Left renal pelvis (tissue), 4 donors: ENCODE data around the gene BSDC1. TPM values are rescaled to one million over a fixed set of nuclear protein-coding genes. Genes with fewer than 3 reads are reported as not detected.

ENCODE experiments used
- DNase-seq, 4 donors: peaks; one replicate each; pipeline ENCODE4 v3.0.0-alpha.2; 2013; ENCODE audit warnings: low read depth in 4 of 4, low spot score in 3 of 4
- polyA plus RNA-seq, 4 donors: library from polyadenylated mRNA; unstranded; fragments of 120-200 nt; gene quantifications; one replicate each; pipeline ENCODE4 v1.2.1, GENCODE V29; 2013; ENCODE audit not compliant: insufficient read length in 4 of 4

The BSDC1 gene
- polyA plus RNA-seq, 4 donors, result 57.3 to 65.8 (median 60.2) TPM

DNA sequence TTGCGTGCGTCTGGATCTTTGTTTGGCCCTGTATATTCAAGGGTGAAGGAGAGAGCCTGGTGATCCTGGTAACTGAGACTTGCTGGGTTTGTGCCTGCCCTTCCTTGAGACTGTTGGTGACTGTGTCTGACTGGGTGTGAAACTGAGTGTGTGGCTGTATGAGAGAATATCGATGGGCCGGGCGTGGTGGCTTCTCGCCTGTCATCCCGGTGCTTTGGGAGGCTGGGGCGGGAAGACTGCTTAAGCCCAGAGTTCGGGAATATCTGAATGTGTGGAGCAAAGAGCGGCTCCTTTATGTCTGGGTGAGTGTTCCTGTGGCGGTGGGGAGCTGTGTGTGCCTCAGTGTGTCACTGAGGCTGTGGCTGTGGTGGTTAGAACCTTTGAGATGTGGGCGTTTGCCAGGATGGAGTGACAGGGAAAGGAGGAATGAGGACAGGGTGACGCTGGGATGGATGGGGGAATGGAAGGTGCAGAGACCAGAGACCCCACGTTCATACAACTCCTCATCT is 55.5 kb downstream of the BSDC1 start:
- DNase-seq, result no peak

DNA sequence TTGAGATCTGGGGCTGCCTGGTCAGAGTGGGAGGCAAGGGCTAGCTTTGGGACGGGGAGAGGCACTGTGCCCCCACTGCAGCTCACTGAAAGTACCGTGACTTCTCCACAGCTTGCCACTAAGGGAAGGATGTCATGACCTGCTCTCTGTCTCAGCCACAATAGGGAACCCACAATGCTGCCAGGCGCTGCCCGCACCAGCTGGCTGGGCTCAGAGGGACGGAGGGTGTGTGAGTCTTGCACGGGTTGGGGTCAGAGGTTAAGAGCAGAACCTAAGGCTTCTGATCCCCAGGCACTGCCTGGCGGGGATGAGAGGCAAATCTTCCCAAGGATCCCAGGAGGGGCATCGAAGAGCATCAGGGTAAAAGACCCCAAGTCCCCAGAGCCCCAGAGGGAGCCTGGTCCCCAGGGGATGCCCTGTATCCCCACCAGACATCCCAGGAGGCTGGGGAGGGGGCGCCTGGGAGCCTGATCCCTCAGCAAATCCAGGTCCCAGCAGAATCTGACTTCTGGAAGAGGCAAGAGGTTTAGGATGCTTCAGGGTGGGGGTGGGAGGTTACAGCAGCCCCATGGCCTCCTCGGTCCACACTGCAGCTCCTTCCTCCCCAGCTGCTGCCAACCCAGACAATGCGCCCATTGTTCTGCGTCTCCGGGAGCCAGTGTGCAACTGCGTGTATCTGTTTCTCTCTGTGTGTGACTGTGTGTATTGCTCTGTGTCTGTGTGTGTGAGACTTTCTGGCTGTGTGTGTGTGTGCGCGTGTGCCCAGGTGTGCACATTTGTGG is 56.2 kb downstream of the BSDC1 start:
- no peak for DNase-seq

DNA sequence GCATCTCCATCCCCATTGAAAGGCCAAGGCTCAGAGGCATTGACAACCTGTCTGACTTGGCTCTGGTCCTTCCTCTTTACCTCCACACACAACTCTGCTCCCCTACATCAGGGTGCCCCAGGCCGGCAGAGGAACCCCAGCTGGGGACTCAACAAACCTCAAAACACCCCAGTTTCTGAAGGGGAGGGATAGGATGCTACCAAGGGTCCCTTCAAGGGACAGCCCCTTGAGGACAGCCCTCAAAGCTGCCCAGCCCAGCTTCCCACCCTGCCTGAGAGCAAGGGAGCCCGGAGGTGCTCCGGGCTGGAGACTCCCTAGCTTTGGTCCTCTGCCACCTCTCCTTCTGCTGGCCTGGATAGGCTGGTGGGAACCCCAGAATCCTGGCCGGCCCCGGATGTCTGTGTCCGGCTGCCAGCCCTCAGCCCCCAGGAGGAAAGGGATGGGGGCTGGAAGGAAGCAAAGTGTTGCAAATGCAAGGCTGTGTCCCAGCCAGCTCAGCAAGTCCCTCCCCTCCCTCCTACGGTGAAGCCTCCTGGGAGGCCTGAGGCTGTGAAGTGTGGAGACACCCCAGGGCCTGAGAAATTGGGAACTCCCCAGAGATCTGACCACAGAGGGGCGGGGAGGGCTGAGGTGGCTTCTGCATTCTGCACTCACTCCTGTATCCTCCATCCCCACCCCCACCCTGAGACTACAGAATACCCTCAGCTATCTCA is 57.1 kb downstream of the BSDC1 start:
- DNase-seq, result no peak

DNA sequence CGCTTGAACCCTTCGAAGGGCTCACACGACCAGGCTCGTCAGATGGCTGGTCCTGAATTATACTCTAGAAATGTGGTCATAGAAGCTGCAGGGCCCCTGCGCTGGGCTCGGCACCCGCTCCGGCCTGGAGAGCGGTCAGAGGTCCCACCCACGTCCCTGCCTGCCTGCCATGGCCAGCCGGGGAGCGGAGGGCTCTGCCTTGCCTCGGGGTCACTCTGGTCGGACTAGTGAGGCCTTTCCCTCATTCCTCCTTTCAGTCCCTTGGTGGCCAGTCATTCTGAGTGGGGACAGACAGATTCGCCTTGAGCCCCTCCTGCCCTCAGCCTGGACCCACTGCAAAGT is 57.7 kb downstream of the BSDC1 start:
- DNase-seq, result no peak

DNA sequence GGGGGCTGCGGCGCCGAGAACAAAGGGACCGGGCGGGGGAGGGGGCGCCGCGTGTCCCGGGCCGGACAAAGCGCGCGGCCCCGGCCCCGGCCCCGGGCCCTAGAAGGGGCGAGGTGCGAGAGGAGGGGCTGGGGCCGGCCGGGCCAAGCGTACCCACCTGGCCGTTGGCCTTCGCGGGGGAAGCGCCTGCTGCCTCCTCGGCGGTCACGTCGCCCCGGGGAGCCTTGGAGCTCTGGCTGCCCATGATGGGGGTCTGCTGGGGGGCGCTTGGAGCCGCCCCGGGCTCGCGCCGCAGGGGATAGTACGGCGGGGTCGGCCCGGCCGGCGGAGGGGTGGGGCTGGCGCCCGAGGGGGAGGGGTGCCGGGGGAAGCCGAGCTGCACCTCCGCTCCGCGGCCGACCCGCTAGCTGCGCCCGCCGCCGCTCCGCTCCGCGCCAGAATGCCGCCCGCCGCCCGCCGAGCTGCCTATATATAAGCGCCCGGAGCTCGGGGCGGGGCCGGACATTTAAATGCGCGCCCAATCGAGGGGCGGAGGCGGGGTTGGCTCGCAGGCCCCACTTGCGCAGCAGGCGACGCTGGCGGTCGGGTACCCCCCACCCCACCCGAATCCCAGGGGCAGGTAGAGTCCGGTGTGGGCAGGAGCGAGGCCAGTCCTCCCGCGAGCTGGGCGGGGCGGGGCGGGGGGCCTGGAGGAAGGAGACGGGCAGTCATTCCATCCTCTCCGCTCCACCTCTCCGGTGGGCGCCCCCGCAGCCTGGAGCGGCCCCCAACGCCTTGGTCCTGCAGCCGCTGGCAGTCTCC is 58.3 kb downstream of the BSDC1 start, which contains the start of gene MARCKSL1:
Gene MARCKSL1, minus strand, starts transcription at position 444 of the 801 bp plus-strand sequence. Its CDS starts 200 bp downstream, at position 244.
- peak in 3 of 4 donors; percentile 37 to 70 (median 63) for DNase-seq

DNA sequence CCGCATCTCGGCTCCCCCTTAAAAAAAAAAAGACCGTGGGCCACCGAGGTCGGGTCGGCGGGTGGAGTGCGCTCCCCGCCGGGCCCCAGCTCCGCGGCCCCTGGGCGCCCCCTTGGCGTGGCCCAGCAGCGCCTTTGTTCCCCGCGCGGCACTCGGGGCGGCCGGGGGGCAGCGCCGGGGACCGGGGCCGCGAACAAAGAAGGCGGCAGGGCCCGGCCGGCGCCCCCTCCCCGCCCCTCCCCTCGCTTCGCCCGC is 58.8 kb downstream of the BSDC1 start:
- no peak for DNase-seq

DNA sequence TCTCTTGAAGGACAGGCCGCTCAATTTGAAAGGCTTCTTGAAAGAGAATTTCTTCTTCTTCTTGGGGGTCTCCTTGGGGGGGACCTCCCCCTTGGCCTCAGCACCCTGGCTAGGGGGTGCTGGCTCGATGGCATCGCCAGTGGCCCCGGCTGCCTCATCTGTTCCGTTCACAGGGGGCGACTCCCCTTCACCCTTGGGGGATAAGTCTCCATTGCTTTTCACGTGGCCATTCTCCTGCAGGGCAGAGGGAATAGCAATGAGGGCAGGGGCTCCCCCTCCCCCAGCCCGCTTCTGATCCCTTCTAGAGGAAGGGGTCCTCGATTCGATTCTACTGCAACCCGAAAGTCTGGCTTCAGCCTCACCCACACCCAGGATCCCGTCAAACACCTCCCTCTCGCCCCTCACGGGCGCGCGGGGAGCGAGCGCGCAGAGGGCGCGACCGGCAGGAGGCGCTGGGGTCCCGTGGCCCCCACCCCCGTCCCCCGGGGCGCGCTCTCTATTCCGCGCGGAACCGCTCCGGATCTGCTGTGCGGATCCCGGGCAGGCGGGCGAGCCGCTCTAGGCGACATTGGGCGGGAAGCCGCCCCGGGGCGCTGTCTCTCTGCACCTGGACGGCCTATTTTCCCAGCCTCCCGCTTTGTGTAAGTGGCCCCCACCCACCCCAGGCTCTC is 59.2 kb downstream of the BSDC1 start:
- DNase-seq, result no peak

DNA sequence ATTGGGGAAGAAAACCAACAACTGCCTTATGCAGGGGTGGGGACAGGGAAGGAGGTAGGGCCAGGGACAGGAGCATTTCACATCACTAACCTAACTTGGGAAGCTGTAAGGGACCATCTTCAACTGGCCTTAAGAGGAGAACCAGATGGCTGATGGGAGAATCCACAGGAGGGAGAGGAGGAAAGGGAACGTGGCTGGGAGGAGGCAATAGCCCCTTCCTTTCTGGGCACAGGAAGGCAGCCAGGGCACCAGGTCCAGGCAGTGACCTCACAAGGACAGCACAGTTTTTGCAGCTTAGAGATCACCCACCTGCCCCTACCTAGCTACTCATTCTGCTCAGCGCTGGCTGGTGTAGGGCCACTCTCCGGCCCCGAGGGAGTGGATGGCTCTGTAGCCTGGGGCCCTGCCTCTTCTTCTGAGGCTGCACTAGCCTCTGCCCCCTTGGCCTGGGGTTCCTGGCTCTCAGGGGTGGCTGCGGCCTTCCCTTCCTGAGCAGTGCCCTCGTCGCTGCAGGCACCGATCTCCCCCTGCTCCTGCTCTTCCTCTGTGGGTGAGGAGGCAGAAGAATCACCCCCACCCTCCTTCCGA is 59.9 kb downstream of the BSDC1 start:
- DNase-seq, result no peak

DNA sequence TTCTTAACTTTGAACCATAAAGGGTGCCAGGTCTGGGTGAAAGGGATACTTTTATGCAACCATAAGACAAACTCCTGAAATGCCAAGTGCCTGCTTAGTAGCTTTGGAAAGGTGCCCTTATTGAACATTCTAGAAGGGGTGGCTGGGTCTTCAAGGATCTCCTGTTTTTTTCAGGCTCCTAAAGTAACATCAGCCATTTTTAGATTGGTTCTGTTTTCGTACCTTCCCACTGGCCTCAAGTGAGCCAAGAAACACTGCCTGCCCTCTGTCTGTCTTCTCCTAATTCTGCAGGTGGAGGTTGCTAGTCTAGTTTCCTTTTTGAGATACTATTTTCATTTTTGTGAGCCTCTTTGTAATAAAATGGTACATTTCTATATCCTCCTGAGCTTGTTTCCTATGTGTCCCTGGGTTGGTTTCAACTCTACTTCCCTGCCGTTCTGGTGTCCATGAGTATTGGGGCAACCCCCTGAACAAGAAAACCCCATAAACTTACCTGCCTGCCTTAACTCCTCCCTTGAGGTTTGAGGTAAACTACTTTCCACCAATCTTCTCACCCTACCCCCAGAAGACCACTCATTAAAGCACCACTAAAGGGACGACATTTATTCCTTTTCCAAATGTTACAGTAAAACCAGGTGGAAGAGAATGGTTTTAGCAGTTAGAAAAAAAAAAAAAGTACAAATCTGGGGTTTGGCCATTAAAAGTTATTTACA is 60.8 kb downstream of the BSDC1 start:
- no peak for DNase-seq

DNA sequence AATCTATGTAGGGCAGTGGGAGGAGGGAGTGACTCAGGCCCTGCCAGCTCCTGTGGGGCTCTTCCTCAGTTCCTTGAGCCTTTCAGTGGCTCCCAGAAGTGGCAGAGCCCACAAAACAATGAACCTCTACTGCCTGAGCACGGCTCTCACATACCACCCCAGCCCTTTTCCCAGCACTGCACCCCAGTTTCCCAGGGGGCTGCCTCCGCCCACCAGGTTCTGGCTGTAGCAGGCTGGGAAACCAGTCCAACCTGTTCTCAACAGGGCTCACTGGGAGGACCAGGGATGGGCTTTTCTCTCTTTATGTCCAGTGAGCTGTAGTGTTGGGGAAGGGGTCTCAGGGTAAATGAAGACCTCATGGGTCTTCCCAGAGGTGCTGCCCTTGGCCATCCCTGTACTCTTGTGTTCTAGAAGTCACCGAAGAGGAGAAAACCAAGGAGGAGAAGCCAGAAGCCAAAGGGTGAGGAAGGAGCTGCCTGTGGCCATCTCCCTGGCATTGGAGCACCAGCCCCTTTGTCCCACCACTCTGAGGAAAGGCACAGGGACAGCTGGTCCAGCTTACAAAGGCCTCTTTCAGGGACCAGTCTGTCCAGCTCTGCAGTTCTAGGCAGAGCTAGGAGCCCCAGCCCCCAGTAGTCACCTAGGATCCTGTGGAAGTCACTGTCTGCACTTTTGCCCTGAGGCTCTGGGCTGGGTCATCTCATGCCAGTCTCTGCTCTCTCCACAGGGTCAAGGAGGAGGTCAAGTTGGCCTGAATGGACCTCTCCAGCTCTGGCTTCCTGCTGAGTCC is 61.8 kb downstream of the BSDC1 start:
- no peak for DNase-seq

DNA sequence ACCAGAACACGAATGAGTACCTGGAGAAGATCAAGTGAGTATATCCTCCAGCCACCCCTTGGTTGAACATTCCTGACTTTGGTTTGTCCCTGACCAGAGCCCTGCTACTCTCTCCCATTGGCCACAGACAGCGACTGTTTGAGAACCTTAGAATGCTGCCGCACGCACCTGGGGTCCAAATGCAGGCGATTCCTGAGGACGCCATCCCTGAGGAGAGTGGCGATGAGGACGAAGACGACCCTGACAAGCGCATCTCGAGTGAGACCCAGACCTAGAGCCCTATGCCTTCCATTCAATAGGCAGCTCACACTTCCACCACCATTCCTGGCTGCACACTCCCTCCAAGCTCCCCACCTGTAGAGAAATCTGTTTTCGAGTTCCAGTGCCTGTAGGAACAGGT is 62.7 kb downstream of the BSDC1 start:
- no peak for DNase-seq

DNA sequence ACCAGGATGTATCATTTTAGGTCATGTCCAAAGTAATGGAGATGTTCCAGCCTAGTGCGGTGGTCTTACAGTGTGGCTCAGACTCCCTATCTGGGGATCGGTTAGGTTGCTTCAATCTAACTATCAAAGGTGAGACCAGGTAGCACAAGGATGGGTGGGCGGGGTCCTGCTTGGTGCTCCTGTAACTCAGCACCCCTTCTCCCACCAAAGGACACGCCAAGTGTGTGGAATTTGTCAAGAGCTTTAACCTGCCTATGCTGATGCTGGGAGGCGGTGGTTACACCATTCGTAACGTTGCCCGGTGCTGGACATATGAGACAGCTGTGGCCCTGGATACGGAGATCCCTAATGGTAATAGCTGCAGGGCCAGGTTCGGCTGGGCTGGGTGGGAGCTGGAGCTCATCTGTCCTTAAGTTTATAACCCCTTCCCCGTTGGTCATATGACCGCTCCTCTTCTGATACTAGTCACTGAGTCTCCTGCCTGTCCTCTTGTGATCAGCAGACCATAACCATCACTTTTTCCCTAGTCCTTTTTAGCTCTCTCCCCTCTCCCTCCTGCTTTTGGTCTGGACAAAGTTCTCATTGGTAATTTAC is 63.6 kb downstream of the BSDC1 start:
- DNase-seq, result no peak

DNA sequence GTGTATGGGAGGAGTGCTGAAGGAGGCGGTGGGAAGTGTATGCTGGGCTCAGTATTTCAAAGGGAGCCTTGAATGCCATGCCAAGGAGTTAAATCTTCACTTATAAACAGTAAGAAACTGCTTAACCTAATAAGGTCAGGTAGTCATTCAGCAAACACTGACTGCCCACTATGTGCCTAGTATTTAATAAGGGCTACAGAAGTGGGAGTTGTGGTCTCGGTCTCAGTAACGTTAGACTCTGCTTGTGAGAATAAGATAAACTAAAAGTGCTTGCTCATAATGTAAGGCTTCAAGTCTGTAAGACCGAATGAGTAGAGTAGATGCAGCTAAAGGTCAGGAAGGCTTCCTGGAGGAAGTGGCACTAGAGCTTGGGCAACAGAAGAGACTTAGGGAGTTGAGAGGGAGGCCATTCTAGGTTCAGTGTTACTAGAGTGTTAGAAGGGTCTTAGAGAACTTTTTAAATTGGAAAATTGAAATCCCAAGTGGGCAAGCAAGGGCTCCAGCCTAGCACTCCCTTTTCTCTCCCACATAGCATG is 64.2 kb downstream of the BSDC1 start:
- no peak for DNase-seq

DNA sequence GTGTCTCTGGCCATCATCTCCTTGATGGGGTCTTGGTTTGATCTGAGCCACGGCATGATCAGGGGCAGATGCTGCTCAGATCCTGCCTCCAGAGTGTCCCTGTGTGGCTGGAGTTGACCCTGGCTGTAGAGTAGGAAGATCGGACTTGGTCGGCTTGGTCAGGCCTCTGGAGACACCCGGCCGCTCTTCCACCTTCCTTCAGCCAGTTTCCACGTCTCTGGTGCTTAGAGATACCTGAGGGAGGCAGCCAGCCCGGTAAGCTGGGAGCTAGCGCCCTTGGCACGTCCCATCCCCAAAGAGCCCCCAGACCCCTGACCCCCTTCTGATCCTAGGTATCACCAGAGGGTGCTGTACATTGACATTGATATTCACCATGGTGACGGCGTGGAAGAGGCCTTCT is 67.0 kb downstream of the BSDC1 start:
- DNase-seq, result no peak

DNA sequence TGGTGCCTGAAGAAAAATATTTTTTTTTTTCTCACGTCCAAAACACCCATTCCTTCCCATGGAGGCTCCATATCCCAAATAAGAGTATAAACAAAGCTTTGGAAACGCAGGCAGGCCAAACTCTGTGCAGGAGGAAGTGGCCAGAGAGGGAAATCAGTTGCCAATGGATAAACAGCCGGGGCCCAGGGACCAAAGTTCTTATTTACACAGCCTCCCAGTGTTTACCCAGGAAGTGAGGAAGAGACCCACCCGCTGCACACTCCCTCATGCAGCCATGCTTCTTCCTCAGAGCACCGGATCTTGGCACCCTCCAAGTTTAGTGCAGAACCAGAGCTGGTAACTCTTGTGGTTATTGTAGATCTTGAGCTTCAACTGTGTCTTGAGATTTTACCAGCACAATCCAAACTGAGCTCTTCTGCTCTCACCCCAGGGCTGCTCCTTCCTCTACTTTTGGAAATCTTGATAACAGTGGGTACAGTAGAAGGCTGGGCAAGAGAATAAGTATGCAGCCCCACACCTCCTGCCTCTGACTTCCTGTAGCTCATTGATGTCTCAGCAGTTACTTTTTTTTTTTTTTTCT is 72.4 kb downstream of the BSDC1 start:
- DNase-seq, result no peak

DNA sequence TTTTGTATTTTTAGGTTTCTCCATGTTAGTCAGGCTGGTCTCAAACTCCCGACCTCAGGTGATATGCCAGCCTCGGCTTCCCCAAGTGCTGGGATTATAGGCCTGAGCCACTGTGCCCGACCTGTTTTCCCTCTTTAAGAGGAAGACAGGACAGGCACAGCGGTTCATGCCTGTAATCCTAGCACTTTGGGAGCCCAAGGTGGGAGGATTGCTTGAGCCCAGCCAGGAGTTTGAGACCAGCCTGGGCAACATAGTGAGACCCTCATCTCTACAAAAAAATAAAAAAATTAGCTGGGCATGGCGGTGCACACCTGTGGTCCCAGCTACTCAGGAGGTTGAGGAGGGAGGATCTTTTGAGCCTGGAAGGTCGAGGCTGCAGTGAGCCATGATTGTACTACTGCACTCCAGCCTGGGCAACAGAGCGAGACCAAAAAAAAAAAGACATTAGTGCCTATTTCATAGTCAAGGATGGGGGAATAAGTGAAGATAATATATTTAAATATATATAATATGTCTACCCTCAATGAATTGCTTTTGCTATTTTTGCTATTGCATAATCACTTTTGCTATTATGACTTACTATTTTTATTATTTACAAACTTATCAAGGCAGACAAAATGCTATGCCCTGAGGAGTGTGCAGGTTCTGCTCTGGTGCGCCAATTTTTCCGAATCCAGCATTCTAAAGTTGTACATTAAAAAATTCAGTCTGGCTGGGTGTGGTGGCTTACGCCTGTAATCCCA is 75.9 kb downstream of the BSDC1 start:
- no peak for DNase-seq

DNA sequence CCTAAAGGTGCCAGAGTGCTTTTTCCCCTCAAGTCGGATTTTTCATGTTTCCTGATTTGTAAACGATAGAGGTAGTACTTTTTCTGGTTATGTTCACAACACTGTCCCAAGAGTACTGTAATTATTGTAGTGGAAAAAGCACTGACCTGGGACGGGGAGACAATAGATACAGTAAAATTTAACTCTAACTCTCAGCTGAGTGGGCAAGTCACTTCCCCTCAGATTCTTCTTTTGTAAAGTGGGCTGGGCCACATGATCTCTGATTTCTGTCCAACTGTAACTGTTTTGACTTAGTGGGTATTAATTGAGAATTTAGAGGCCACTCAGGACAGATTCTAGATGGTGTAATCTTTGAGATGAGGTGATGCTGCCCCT is 77.4 kb downstream of the BSDC1 start:
- DNase-seq, result no peak
